HuH-7 (cell line): ENCODE data around the gene DNAJC22.

Experiments used
- DNase-seq: peaks from one replicate; pipeline ENCODE4 v3.0.0; 2011; ENCODE audit warnings: low spot score

The DNAJC22 gene

GRCh38 chr12:49345051-49345824 lies 1.4 kb upstream of the DNAJC22 start:
- peak; percentile 61 for DNase-seq

- peak; percentile 68 for DNase-seq
Measured at GRCh38 chr12:49345825-49346658, 646 bp upstream of the DNAJC22 start.

DNA sequence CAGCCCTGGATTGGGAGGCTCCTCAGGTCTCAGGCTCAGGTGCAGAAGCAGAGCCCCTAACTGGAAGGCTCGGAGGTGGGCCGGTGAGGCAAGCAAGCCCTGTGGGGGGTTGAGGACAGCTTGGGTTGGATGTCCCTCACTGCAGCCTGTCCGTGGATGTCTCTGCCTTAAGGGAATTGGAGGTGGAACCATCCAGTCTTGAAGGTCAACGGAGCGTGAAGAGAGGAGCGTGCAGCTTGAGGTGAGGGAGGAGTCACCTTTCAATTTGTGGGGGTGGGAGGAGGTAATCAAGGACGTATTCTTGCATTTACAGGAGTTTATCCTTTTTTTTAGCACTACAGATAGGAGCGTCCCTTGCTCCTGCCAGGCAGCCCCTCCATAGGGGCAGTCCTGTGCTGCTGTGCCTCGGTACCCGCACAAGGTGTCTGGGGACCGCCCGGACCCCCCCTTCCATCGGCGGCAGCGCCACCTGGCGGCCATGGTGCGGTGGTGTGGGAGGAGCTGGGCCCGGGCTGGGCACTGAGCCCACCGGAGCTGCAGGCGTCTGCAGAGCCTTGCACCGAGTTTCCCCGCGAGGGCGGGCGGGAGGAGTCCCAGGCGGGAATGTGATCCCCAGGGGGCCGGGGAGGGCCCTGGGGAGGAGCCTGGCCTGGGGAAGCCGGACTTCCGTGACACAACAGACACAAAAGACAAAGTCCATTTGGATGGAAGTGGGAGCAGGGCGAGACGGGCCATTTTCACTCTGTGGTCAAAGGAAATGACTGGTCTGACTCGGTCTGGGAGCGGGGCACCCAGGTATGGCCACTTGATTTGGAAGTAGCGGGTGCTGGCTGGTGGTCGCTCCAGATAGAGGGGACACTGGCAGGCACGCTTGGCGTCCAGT lies 864 bp downstream of the DNAJC22 start:
- DNase-seq, result peak; percentile 98

- no peak for DNase-seq
Measured at GRCh38 chr12:49348781-49349180, 2.1 kb downstream of the DNAJC22 start.

- no peak for DNase-seq
Measured at GRCh38 chr12:49349266-49349665, 2.6 kb downstream of the DNAJC22 start.

DNA sequence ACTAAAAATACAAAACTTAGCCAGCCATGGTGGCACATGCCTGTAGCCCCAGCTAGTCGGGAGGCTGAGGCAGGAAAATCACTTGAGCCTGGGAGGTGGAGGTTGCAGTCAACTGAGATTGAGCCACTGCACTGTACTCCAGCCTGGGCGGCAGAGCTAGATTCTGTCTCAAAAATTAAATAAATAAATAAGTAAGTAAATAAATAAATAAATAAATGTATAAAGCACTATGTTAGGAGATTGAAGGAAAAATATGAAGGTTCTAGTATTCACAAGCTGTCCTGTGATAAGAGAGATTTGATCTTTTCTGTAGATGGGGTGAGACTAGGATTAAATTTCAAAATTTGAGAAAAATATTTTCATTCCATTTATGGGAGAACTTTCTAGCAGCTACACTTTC lies 5.7 kb downstream of the DNAJC22 start:
- DNase-seq, result no peak

GRCh38 chr12:49355913-49356312 lies 9.2 kb downstream of the DNAJC22 start:
- DNase-seq, result no peak

GRCh38 chr12:49357103-49357678 lies 10.5 kb downstream of the DNAJC22 start:
- DNase-seq, result no peak

DNA sequence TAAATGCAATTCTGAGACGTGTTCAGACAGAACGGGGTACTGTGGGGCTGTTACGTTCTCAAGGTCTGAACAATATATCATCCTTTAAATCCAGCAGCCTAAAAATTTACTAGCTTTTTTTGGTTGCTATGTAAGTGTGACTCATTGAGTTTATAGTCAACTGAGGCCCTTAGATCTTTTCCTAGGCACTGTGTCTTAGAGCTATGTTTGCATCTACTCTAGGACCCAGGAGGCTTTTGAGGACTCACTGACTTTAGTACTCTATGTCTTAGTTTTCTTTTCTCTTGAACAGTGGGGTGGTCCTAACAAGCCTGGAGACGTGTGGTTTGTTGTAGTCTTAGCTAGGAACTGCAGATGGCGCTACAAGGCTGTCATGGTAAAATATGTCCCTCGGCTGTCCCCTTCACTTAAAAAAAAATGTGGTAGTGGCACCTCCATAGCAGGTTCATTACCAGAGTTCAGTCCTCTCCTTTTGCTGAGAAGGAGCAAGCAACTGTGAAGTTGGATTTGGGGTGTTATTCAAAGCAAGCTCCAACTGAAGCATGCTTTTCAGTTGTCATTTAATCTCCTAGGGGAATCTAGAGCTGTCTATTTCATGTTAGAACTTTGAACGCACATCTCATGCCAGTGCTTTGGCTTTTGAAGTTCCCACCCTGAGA lies 11.9 kb downstream of the DNAJC22 start:
- DNase-seq, result no peak

DNA sequence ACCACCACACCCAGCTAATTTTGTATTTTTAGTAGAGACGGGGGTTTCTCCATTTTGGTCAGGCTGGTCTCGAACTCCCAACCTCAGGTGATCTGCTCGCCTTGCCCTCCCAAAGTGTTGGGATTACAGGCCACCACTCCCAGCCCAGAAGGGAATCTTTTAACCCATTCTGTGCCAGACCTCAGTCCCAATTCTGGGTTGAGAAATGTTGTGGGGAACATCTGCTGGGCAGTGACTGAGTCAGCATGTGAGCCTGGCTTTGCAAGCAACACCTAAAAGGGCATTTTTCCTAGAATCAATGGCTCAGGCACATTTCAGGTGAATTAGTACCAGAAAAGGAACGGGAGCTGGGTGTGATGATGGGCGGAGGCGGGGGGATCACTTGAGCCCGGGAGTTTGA lies 13.0 kb downstream of the DNAJC22 start:
- DNase-seq, result no peak

- no peak for DNase-seq
Measured at GRCh38 chr12:49362077-49362476, 15.4 kb downstream of the DNAJC22 start.

GRCh38 chr12:49364989-49365388 lies 18.3 kb downstream of the DNAJC22 start:
- DNase-seq, result no peak

- no peak for DNase-seq
Measured at GRCh38 chr12:49365542-49365941, 18.9 kb downstream of the DNAJC22 start.

DNA sequence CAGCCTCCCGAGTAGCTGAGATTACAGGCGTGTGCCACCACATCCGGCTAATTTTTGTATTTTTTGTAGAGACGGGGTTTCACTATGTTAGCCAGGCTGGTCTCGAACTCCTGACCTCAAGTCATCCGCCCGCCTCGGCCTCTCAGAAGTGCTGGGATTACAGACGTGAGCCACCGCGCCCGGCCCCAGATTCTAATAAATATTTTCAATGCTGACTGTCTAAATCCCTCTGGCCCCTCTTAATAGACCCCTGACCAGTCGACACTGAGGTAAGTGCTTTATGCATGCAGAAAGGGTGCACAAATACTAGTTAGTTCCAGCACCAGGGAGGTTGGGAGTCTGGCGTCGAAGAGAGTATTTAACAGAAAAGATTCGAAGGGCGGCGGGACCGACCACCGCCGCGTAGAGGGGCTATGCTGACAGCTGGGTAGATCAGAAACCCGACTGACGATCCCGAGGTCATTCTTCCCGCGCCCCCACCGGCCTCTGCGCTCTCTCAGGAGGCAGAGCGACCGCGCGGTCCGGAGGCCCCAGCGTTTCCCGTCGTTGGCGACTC lies 19.5 kb downstream of the DNAJC22 start:
- DNase-seq, result peak; percentile 57

- DNase-seq, result peak; percentile 97
Measured at GRCh38 chr12:49366652-49367380, 20.1 kb downstream of the DNAJC22 start.

- no peak for DNase-seq
Measured at GRCh38 chr12:49367381-49368239, 20.9 kb downstream of the DNAJC22 start, which contains the start of gene SPATS2. SPATS2 (plus strand) TSS chr12:49367462; CDS start chr12:49461013, 93,551 bp downstream.

GRCh38 chr12:49368240-49368600 lies 21.5 kb downstream of the DNAJC22 start:
- DNase-seq, result no peak

- peak; percentile 62 for DNase-seq
Measured at GRCh38 chr12:49369411-49370145, 22.9 kb downstream of the DNAJC22 start.

- DNase-seq, result no peak
Measured at GRCh38 chr12:49370539-49370938, 23.9 kb downstream of the DNAJC22 start.
